Stimulated activated CD4-positive, alpha-beta T cell treated with anti-CD3 and anti-CD28 coated beads, Interleukin-2, amount 100 ng/mL, for 4 hours (primary cell): ENCODE results near the gene MIA.
"Not testable (repeated sequence)": the region's sequence is repeated elsewhere in the genome, so short reads cannot be mapped to it uniquely, and the experiment has no call there.

Experiments used
- DNase-seq: peaks from one replicate; pipeline ENCODE4 v3.0.0-alpha.2; 2020; ENCODE audit warnings: low read depth

MIA gene

DNA sequence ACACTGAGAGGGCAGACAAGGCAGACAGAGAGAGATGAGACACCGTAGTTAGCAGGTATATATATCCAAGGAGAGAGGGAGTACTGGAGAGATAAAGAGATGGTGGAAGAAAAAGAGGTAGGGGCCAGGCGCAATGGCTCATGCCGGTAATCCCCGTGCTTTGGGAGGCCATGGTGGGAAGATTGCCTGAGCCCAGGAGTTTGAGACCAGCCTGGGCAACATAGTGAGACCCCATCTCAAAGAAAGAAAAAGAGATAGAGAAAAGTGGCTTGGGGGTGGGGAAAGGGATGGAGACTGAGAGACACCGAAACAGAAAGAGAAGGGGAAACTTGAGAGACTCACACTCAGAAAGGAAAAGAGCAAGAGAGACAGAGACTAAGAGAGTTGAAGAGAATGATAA is 5.3 kb downstream of the MIA start:
- DNase-seq = no peak

DNA sequence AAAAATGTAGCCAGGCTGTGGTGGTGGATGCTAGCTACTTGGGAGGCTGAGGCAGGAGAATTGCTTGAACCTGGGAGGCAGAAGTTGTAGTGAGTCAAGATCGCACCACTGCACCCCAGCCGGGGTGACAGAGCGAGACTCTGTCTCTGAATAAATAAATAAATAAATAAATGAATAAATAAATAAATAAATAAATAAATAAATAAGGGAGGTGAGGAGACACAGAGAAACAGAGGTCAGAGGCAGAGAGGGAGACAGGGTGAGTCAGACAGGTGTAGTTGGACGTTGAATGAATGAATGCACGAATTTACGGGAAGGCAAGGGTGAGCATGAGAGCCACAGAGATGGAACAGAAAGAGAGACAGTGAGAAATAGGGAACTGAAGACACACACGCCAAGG is 5.8 kb downstream of the MIA start:
- DNase-seq = no peak

DNA sequence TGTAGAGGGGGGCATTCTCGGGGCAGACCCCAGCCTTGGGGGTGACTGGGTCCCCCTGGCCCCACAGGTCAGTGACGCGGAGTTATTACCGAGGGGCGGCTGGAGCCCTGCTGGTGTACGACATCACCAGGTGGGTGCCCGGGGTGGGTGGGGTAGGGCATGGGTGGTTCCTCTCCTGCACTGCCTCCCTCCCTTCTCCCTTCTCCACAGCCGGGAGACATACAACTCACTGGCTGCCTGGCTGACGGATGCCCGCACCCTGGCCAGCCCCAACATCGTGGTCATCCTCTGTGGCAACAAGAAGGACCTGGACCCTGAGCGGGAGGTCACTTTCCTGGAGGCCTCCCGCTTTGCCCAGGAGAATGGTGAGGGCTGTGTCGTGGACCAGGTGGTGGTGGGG is 8.4 kb downstream of the MIA start:
- no peak for DNase-seq

DNA sequence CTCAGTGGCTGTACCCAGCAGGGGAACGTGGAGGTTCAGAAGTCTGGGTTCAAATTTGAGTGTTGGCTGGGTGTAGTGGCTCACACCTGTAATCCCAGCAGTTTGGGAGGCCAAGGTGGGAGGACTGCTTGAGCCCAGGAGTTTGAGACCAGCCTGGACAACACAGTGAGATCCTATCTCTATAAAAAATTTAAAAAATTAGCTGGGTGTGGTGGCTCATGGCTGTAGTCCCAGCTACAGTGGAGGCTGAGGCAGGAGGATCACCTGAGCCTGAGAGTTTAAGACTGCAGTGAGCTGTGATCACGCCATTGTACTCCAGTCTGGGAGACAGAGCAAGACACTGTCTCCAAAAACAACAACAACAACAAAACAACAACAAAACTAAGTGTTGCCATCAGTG is 8.8 kb downstream of the MIA start:
- DNase-seq = not testable (repeated sequence)

DNA sequence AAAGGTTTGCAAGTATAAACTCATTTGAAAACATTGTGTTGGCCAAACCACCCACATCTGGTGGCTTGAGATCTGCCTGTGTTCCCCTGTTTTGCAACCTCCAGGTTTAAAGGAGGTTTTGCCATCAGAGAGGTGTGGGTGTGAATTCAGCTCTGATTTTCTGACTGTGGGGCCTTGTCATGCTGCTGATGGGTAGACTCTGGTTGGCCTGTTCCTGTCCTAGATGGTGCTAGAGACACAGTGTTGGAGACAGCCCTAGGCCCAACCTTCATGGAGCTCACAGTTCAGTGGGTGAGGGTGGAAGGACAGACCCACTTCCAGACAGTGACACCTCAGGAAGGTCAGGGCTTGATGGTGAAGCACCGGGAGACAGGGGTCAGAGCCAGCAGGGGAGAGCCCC is 10.2 kb downstream of the MIA start:
- no peak for DNase-seq

DNA sequence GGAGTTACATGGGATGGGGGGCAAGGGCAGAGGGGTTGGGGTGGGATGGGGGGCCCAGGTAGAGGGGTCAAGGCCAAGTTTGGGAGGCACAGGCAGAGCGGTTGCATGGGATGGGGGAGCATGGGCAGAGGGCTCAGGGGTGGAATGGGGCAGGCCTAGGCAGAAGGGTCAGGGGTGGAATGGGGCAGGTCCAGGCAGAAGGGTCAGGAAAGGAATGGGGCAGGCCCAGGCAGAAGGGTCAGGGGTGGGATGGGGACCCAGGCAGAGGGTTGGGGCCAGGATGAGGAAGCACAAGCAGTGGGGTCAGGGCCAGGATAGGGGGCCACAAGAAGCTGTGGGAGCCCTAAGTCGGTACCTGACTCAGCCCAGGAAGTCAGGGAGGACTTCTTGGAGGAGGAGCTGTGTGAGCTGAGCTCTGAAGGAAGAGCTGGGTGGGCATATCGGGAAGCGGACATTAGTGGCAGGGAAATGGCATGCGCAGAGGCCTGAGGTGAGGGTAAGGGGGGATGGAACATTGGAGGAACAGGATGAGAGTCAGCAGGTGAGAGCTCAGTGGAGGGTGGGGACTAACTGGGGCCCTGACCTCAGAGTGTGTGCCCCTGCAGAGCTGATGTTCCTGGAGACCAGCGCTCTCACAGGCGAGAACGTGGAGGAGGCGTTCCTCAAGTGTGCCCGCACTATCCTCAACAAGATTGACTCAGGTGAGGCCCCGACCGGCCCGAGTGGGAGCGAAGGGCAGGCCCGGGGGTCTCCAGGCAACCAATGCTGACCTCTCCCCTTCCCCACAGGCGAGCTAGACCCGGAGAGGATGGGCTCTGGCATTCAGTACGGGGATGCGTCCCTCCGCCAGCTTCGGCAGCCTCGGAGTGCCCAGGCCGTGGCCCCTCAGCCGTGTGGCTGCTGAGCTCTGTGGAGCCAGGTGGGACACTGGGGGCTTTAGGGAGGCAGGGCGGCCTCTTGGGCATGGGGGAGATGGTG is 11.0 kb downstream of the MIA start:
- no peak for DNase-seq

DNA sequence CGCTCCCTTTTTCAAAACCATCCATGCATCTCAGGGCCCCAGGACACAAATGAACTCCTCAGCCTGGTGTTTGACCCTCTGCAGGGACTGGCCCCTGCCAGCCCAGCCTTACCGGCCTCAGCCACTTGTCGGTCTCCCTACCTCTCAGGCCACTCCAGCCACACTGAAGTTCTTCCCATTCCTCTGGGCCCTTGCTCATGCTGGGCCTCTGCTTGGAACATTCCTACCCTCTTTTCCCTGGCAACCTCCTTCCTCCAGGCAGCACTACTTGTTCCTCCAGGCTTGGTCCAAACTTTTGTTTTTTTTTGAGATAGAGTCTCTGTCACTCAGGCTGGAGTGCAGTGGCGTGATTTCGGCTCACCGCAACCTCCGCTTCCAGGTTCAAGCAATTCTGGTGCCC is 16.0 kb downstream of the MIA start:
- no peak for DNase-seq

DNA sequence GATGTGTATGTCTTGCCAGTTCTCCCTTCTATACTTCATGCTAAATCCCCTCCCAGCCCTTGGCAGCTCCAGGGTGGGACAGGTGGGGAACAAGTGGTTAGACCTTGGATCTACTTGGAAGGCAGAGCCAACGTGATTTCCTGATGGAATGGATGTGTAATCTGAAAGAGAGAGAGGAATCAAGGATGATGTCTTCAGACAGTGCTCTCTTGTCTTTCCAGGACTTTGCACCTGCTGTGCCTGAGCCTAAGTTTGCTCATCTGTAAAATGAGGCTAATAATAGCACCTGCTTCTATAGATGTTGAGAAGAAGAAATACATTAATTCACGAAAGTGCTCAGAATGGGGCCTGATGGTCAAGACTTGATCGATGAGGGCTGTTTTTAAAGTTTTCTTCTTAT is 16.7 kb downstream of the MIA start:
- no peak for DNase-seq

DNA sequence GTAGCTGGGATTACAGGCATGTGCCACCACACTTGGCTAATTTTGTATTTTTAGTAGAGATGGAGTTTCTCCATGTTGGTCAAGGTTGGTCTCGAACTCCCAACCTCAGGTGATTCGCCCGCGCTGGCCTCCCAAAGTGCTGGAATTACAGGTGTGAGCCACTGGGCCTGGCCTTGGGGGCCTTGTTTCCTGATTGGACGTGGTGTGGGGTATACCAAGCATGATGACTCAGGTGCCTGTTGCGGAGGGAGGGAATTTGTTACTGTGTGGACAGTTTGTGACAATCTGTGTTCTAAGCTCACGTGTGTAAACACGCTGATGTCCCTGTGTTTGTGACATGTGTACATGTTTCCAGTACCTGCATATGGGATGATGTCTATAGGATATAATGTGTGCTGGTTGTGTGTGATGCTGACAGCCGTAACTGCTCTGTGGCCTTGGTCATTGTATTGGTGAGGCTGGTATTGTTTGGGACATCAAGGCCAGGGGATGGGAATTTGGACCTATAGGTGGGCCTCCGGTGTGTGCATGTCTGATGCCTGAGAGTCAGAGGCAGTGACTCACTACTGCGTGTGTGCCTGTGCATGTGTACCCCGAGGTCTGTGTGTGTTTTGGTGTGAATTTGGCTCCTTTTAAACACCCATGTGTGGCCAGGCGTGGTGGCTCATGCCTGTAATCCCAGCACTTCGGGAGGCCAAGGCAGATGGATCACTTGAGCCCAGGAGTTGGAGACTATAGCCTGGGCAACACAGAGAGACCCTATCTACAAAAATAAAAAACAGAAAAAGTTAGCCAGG is 22.0 kb downstream of the MIA start:
- no peak for DNase-seq

DNA sequence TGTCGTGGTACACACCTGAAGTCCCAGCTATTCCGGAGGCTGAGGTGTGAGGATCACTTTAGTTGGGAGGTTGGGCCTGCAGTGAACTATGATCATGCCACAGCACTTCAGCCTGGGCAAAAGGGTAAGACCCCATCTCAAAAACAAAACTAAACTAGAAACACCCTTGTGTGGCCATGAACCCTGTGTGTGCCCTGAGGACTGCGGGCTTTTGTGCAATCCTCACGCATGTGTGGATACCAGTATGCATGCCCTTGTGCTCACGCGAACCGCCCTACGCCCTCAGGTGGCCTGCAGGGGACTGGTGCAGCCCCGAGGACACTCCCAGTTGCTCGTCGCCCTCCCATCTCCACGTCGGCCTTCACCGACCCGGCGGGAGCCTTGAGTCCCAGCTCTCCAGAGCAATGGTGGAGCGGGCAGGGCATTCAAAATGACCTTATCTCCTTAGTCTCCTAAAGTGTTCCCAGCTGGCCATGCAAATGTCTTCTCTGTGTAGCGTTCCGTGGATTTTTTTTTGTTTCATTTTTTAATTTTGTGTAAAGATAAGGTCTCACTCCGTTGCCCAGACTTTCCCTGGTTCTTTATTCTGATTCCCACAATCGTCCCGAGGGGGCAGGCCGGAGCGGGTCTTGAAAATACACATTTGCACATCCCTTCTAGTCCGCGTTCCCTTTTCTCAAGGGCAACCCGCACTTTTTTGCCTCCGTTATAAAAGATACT is 22.8 kb downstream of the MIA start:
- no peak for DNase-seq

DNA sequence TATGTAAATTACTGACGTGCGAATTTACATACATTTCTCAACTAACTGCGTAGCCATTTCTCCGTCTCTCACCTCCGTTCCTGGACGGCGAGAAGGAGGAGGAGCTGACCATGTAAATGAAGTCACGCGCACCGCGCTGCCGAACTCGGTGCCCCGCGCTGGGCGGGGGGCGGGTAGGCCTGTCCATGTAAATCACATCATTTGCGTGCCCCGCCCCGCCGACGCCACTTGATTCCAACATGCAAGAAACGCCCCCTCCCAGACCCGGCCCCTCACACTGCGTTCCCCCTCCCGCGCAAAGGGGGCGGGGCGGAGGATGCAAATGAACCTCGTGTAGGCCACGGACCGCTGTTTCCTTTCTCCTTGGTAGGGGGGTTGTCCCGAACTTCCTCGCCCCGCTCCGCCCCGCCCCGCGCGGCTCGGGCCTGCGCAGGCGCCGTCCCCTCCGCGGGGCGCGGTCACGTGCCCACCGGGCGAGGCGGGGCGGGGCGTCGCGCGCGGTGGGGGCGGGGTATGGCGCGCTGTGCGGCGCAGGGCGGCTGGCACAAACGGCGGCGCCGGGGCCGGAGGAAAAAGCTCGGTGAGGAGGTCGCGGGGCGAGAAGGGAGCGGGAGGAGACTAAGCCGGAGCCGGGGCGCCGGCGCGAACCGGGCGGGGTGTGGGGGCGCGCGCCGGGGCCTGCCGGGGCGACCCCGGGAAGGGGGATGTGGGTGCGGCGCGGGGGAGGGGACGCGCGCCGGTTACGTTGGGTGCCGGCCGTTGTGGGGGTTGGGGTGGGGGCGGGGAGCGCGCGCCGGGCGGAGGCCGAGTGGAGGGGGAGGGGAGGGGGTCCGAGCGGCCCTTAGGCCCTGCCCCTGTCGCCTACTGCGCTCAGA is 23.6 kb downstream of the MIA start, which contains the start of gene EGLN2:
TSS of gene EGLN2 (plus strand) at position 509 of the 875 bp plus-strand sequence. CDS start 1,382 bp downstream, outside the sequence.
- peak; percentile 100 for DNase-seq

DNA sequence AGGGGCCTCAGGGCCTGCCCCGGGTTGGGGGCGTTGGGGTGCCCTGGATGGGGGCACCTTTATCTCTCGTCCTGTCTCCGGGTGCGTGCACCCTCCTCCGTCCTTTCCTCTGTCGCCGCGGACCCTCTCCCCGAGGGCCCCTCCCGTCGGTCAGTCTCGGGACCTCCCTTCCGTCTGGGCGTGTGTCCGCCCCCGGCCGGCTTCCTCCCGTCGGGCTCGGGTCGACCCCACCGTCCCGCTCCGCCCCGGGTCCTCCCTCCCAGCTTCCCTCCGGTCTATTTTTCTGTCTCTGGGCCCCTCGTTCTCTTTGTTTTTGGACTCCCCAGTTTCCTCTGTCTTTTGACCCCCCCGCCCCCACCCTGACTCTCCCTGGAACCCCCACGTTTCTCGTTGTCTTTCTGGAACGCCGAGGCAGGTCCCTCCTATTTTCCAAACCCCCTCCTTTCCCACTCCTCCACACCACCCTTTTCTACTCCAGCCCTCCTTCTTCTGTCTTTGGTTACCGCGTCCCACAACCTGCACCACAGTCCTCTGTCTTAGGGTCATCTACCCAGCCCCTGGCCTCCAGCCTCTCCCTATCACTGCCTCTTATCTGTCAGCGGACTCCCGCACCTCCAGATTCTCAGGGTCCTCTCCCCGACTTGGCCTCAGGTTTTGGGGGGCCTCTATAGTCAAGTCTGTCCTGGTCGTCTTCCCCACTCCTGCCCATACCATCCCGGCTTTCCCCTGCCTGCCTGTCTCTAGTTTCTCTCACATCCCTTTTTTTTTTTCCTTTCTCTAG is 24.4 kb downstream of the MIA start:
- no peak for DNase-seq

DNA sequence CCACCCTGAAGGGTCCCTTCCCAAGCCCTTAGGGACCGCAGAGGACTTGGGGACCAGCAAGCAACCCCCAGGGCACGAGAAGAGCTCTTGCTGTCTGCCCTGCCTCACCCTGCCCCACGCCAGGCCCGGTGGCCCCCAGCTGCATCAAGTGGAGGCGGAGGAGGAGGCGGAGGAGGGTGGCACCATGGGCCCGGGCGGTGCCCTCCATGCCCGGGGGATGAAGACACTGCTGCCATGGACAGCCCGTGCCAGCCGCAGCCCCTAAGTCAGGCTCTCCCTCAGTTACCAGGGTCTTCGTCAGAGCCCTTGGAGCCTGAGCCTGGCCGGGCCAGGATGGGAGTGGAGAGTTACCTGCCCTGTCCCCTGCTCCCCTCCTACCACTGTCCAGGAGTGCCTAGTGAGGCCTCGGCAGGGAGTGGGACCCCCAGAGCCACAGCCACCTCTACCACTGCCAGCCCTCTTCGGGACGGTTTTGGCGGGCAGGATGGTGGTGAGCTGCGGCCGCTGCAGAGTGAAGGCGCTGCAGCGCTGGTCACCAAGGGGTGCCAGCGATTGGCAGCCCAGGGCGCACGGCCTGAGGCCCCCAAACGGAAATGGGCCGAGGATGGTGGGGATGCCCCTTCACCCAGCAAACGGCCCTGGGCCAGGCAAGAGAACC is 25.1 kb downstream of the MIA start:
- no peak for DNase-seq

DNA sequence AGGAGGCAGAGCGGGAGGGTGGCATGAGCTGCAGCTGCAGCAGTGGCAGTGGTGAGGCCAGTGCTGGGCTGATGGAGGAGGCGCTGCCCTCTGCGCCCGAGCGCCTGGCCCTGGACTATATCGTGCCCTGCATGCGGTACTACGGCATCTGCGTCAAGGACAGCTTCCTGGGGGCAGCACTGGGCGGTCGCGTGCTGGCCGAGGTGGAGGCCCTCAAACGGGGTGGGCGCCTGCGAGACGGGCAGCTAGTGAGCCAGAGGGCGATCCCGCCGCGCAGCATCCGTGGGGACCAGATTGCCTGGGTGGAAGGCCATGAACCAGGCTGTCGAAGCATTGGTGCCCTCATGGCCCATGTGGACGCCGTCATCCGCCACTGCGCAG is 25.7 kb downstream of the MIA start:
- DNase-seq = no peak

DNA sequence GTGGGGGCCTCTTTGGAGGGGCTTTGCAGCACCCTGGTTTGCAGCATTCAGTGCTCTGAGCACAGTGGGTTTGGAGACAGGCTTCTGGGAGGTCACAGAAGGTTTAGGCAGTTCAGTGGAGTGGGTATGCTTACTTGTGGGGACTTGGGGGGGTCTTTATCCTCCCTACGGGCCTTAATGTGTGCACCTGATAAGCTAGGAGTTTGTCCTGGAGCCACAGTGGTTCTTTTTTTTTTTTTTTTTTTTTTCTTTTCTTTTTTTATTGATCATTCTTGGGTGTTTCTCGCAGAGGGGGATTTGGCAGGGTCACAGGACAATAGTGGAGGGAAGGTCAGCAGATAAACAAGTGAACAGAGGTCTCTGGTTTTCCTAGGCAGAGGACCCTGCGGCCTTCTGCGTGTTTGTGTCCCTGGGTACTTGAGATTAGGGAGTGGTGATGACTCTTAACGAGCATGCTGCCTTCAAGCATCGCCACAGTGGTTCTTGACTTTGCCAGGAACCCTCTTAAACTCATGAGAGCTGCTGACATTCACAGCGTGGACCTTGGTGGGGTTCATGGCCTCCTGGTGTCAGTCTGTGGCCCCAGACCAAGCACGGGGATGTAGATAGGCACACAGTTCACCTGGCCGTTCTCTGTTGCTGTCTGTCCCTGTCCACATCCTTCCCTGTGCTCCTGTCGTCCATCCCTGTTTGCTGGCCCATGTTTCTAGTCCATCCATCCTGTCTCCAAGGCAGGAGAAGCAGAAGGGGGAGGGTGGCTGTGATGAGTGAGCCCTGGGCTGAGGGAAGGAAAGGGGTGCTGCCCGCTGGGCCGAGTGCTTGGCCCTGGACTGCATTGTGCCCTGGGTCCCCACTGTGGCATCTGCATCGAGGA is 26.3 kb downstream of the MIA start:
- DNase-seq = no peak

DNA sequence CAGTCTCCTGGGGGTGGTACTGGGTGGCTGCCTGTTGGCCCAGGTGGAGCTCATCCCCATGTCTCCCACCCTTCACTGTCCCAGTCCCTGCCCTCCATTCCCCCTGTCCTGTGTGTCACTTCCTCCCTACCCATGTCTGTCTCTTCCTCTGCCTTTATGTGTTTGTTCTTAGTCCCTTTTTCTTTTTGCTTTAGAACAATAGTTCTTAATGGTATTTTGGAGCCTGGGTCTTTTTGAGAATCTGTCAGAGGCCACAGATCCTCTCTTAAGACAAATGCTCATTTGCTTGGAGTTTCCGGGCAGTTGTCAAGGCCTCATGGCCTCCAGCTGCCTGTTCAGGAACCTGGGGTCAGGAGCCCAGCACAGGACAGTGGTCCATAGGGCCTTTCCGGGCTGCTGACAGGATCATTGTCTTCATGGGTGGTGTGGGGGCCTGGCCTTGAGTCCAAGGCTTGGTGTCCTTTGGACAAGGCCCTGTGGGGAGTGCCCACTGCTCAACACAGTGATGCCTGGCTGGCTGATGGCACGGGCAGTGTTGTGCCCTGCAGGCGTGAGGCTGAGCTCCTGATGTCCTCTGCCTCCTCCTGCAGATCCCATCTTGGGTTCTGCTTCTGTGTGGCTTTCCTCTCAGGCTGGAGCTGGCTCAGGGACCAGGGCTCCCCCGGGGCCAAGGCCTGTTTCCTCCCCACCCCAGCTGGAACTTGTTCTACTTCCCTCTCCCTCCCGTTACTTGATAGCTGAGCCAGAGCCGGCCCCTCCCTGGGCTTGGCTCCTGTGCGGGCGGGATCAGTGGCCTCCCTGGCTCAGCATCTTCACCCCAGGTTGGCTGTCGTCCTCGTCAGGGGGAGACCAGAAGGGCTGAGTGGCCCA is 27.2 kb downstream of the MIA start:
- DNase-seq = no peak

DNA sequence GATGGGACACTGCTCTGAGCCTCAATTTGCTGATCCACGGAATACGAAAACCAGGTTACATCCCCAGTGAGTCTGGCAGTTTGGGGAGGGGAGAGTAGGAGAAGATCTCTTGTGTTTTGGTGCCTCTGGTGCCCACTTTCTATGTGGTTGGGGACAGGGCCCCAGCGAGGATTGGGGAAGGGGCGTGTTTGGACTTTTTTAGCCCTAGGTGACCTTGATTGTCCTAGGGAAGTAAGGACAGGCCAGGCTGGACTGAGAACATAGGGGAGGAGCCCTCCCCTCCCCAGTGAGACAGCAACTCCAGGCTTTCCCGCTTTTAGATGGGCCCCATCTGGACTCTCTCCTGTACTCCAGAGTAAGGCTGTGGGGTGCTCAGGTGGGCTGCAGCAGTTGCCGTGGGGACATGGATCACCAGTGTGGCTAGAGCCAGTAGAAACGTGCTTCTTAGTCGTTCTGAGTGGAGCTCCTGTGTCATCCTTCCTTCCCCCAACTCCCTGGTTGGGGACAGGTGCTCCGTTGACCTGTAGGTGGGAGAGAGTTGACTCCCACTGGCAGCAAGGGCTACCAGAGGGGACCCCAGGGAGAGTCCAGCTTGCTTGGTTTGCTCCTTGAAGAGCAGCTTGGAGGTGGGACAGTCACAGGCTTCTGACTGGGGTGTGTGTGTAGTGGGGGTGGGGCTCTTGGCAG is 28.0 kb downstream of the MIA start:
- no peak for DNase-seq
